SK-N-SH treated with all-trans-retinoic acid at 6 μM for 48 hours (cell line): ENCODE data around the gene GRAMD1C.

Experiments
- ATAC-seq: fragments of 200-7000 bp; cut with Tn5 transposase; 3 replicates; pipeline ENCODE4 v1.9.1; 2020; ENCODE audit warnings: mild to moderate bottlenecking, moderate library complexity
- ARNTL ChIP-seq: fragments of 450-650 bp; formaldehyde crosslinking; IDR thresholded peaks from 2 replicates; pipeline ENCODE4 v1.5.0; 2020; ENCODE audit warnings: low read depth, mild to moderate bottlenecking, moderate library complexity, borderline replicate concordance
- CSDC2 ChIP-seq: fragments of 250-450 bp; sonication (Bioruptor Pico); IDR thresholded peaks from 2 replicates; pipeline ENCODE4 v1.5.0; 2020; ENCODE audit warnings: mild to moderate bottlenecking, moderate library complexity
- GLIS3 ChIP-seq: fragments of 250-450 bp; sonication (Bioruptor Pico); IDR thresholded peaks from 2 replicates; pipeline ENCODE4 v1.5.0; 2020; ENCODE audit warnings: mild to moderate bottlenecking, moderate library complexity
- OSR1 ChIP-seq: fragments of 250-450 bp; sonication (Bioruptor Pico); IDR thresholded peaks from 2 replicates; pipeline ENCODE4 v1.8.0; 2022; ENCODE audit warnings: moderate library complexity, mild to moderate bottlenecking, inconsistent platforms
- RARB ChIP-seq: fragments of 250-450 bp; sonication (Bioruptor Pico); IDR thresholded peaks from 2 replicates; pipeline ENCODE4 v1.8.0; 2021; ENCODE audit warnings: mild to moderate bottlenecking, moderate library complexity
- SNAI2 ChIP-seq: fragments of 250-450 bp; sonication (Bioruptor Pico); IDR thresholded peaks from 2 replicates; pipeline ENCODE4 v1.5.0; 2020; ENCODE audit warnings: mild to moderate bottlenecking, moderate library complexity
- TCF4 ChIP-seq: fragments of 250-450 bp; sonication (Bioruptor Pico); IDR thresholded peaks from 2 replicates; pipeline ENCODE4 v1.8.0; 2021; ENCODE audit warnings: mild to moderate bottlenecking, moderate library complexity, borderline replicate concordance
- ZC3H10 ChIP-seq: fragments of 250-450 bp; sonication (Bioruptor Pico); IDR thresholded peaks from 2 replicates; pipeline ENCODE4 v1.5.1; 2021; ENCODE audit warnings: mild to moderate bottlenecking, moderate library complexity
- ZFP3 ChIP-seq: fragments of 250-450 bp; sonication (Bioruptor Pico); IDR thresholded peaks from 2 replicates; pipeline ENCODE4 v1.5.0; 2020; ENCODE audit warnings: mild to moderate bottlenecking, moderate library complexity
- ZNF565 ChIP-seq: fragments of 450-650 bp; formaldehyde crosslinking; conservative IDR thresholded peaks from 2 replicates; pipeline ENCODE4 v1.5.0; 2020; ENCODE audit warnings: low read depth, mild to moderate bottlenecking, moderate library complexity
- ZNF70 ChIP-seq: fragments of 450-650 bp; formaldehyde crosslinking; IDR thresholded peaks from 2 replicates; pipeline ENCODE4 v1.5.0; 2020; ENCODE audit warnings: mild to moderate bottlenecking, moderate library complexity
- ZNF8 ChIP-seq: fragments of 450-650 bp; formaldehyde crosslinking; IDR thresholded peaks from 2 replicates; pipeline ENCODE4 v1.5.0; 2020; ENCODE audit warnings: mild to moderate bottlenecking, moderate library complexity
- TF ChIP-seq, protein P1 (sequence below): fragments of 250-450 bp; sonication (Bioruptor Pico); IDR thresholded peaks from 2 replicates; pipeline ENCODE4 v1.5.1; 2020; ENCODE audit warnings: low read depth, mild to moderate bottlenecking, moderate library complexity
- TF ChIP-seq, protein P2 (sequence below): fragments of 250-450 bp; sonication (Bioruptor Pico); IDR thresholded peaks from 2 replicates; pipeline ENCODE4 v1.8.0; 2021; ENCODE audit warnings: low read depth, mild to moderate bottlenecking, moderate library complexity, borderline replicate concordance
- TF ChIP-seq, protein P3 (sequence below): fragments of 250-450 bp; sonication (Bioruptor Pico); IDR thresholded peaks from 2 replicates; pipeline ENCODE4 v1.5.1; 2021; ENCODE audit warnings: mild to moderate bottlenecking, moderate library complexity
- TF ChIP-seq, protein P4 (sequence below): fragments of 250-450 bp; sonication (Bioruptor Pico); IDR thresholded peaks from 2 replicates; pipeline ENCODE4 v1.5.0; 2020; ENCODE audit warnings: mild to moderate bottlenecking, moderate library complexity

Gene GRAMD1C

DNA sequence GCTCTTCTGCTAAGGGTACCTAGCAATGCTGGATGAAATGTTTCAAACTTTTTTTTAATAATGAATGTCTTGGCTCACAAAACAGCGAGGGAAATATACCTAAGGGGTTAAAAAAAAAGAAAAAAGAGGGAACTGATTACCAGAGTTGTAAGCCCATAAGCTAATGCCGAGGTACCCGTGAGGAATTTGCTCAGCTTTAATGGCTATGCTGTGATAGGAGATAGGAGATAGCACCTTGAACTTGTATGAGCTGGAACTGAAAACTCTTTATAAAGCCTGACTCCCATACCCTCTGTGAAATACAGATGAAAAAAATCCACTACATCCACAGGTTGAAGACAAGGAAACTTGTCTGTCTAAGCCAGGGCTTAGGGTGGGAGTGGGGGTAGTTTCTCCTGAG, 13.9 kb downstream of the GRAMD1C start:
- no peak for TF ChIP-seq TCF4
- no peak for ATAC-seq

DNA sequence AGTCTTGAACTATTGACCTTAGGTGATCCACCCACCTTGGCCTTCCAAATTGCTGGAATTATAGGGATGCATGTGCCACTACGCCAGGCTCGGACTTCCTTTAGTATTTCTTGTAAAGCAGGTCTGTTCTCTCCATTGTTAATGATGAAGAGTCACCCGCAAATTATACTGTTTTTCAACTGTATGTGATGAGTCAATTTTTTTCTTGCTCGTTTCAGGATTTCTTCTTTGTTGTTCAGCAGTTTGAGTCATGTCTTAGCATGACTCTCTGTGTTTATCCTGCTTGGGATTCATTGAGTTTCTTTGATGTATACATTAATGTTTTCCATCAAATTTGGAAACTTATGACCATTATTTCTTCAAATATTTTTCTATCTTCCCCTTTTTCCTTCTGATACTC, 28.9 kb downstream of the GRAMD1C start:
- no peak for ATAC-seq
- TF ChIP-seq, protein P1, sequence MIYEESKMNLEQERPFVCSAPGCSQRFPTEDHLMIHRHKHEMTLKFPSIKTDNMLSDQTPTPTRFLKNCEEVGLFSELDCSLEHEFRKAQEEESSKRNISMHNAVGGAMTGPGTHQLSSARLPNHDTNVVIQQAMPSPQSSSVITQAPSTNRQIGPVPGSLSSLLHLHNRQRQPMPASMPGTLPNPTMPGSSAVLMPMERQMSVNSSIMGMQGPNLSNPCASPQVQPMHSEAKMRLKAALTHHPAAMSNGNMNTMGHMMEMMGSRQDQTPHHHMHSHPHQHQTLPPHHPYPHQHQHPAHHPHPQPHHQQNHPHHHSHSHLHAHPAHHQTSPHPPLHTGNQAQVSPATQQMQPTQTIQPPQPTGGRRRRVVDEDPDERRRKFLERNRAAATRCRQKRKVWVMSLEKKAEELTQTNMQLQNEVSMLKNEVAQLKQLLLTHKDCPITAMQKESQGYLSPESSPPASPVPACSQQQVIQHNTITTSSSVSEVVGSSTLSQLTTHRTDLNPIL: no peak
- no peak for TF ChIP-seq OSR1 (CRISPR knock-in tag)

DNA sequence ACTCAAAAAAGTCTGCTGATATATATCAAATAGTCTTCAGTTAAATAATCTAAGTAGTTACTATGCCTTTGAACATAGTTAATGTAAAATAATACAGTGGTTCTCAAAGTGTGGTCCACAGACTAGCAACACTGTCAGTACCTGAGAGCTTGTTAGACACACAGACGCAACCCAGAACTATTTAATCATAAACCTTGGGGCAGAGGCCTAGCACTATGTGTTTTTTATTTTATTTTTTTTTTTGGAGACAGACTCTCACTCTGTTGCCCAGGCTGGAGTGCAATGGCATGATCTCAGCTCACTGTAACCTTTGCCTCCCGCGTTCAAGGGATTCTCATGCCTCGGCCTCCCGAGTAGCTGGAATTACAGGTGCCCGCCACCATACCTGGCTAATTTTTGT, 34.7 kb downstream of the GRAMD1C start:
- TF ChIP-seq ZNF8 (CRISPR knock-in tag) (no peak), ZC3H10 (CRISPR knock-in tag) (no peak), ZNF70 (CRISPR knock-in tag) (no peak), OSR1 (CRISPR knock-in tag) (no peak), RARB (no peak)
- TF ChIP-seq, protein P2, sequence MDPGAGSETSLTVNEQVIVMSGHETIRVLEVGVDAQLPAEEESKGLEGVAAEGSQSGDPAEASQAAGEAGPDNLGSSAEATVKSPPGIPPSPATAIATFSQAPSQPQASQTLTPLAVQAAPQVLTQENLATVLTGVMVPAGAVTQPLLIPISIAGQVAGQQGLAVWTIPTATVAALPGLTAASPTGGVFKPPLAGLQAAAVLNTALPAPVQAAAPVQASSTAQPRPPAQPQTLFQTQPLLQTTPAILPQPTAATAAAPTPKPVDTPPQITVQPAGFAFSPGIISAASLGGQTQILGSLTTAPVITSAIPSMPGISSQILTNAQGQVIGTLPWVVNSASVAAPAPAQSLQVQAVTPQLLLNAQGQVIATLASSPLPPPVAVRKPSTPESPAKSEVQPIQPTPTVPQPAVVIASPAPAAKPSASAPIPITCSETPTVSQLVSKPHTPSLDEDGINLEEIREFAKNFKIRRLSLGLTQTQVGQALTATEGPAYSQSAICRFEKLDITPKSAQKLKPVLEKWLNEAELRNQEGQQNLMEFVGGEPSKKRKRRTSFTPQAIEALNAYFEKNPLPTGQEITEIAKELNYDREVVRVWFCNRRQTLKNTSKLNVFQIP: no peak
- TF ChIP-seq, protein P1: no peak
- TF ChIP-seq, protein P3, sequence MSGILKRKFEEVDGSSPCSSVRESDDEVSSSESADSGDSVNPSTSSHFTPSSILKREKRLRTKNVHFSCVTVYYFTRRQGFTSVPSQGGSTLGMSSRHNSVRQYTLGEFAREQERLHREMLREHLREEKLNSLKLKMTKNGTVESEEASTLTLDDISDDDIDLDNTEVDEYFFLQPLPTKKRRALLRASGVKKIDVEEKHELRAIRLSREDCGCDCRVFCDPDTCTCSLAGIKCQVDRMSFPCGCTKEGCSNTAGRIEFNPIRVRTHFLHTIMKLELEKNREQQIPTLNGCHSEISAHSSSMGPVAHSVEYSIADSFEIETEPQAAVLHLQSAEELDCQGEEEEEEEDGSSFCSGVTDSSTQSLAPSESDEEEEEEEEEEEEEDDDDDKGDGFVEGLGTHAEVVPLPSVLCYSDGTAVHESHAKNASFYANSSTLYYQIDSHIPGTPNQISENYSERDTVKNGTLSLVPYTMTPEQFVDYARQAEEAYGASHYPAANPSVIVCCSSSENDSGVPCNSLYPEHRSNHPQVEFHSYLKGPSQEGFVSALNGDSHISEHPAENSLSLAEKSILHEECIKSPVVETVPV: no peak
- TF ChIP-seq, protein P4, sequence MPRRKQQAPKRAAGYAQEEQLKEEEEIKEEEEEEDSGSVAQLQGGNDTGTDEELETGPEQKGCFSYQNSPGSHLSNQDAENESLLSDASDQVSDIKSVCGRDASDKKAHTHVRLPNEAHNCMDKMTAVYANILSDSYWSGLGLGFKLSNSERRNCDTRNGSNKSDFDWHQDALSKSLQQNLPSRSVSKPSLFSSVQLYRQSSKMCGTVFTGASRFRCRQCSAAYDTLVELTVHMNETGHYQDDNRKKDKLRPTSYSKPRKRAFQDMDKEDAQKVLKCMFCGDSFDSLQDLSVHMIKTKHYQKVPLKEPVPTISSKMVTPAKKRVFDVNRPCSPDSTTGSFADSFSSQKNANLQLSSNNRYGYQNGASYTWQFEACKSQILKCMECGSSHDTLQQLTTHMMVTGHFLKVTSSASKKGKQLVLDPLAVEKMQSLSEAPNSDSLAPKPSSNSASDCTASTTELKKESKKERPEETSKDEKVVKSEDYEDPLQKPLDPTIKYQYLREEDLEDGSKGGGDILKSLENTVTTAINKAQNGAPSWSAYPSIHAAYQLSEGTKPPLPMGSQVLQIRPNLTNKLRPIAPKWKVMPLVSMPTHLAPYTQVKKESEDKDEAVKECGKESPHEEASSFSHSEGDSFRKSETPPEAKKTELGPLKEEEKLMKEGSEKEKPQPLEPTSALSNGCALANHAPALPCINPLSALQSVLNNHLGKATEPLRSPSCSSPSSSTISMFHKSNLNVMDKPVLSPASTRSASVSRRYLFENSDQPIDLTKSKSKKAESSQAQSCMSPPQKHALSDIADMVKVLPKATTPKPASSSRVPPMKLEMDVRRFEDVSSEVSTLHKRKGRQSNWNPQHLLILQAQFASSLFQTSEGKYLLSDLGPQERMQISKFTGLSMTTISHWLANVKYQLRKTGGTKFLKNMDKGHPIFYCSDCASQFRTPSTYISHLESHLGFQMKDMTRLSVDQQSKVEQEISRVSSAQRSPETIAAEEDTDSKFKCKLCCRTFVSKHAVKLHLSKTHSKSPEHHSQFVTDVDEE (CRISPR knock-in tag): no peak
- TF ChIP-seq, all 23 proteins: peak for 0
- no peak for ATAC-seq

DNA sequence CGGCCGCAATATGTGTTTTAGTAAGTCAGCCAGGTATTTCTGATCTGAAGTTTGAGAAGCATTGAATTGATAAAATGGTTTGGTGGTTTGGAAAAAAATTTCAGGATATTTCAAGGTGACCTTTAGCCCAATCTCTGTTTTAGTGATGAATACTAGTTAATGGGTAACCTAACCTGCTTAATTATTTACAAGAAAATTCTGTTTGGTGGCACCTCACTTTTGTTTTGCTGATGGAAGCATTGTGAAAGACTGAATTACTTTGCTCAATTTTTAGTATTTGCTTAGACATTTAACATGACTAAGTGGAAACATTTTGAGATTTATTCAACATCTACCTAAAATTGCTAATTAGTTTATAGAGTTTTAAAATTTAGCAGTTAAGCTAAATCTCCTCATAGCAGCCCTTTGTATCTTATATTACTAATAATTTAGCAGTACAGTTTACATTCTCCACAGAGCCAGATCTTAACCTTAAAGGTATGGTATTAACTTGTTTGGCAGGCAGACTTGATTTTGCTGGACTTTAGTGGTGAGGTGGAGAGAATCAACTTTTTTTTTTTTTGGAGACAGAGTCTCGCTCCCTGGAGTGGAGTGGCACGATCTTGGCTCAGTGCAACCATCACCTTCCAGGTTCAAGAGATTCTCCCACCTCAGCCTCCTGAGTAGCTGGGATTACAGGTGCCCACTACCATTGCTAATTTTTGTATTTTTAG, 35.4 kb downstream of the GRAMD1C start:
- no peak for TF ChIP-seq OSR1 (CRISPR knock-in tag)
- no peak for TF ChIP-seq CSDC2 (CRISPR knock-in tag)
- TF ChIP-seq, protein P2: no peak
- ATAC-seq: no peak

DNA sequence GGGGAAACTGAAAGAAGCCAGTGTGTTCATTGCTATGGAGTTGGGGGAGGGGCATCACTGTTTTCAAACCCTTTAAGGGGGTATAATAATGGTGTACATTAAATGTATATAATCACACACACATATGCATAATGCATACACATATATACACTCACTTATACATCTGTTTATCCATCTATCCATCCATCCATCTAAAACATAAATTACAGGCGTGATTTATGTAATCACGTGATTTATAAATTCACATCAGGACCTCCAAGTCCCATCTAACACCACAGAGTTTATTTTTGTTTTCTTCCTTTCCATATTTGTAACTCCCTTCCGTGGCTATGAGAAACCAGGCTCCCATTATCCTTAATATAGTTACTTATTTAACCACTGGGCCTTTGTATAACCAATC, 39.8 kb downstream of the GRAMD1C start:
- no peak for ATAC-seq
- TF ChIP-seq RARB (no peak), CSDC2 (CRISPR knock-in tag) (no peak), GLIS3 (CRISPR knock-in tag) (no peak), ZC3H10 (CRISPR knock-in tag) (no peak), ARNTL (no peak), ZFP3 (CRISPR knock-in tag) (no peak), TCF4 (no peak), ZNF565 (no peak), SNAI2 (CRISPR knock-in tag) (no peak)
- TF ChIP-seq, protein P3: no peak
- TF ChIP-seq, protein P4 (CRISPR knock-in tag): no peak
- TF ChIP-seq, protein P1: no peak
